ENCODE data around the gene PRSS58.

PRSS58 gene

GRCh38 chr7:142257958-142258357 is at the start of gene PRSS58:
Gene PRSS58, minus strand, starts transcription at chr7:142258058. Its CDS starts 351 bp downstream, at chr7:142257707.
- no peak for DNase-seq (ENCODE audit: low read depth, low spot score)

GRCh38 chr7:142307246-142307900 is 49.5 kb upstream of the PRSS58 start:
- DNase-seq (ENCODE audit: low read depth, low spot score) = no peak

DNA sequence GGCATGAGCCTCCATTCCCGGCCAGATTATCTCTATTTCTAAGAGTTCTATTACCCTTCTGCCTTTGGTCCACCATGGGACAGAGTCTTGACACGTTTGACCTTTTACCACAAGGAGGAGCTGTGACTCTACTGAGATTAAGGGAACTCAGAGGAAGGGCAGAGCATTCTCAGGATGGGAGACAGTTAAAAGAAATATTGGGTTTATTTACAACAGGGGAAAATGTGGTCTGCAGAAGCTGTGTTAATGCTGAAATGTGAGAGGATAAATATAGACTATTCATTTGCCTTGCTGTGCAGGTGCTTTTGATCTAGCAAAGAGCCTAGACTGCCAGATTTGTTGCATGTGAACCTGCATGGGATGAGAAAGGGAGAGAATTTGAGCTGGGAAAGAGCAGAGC is 45.8 kb upstream of the PRSS58 start:
- DNase-seq (ENCODE audit: low read depth, low spot score) = no peak

GRCh38 chr7:142301923-142302550 is 44.2 kb upstream of the PRSS58 start:
- no peak for DNase-seq (ENCODE audit: low read depth, low spot score)

GRCh38 chr7:142301299-142301698 is 43.4 kb upstream of the PRSS58 start:
- no peak for DNase-seq (ENCODE audit: low read depth, low spot score)

GRCh38 chr7:142300689-142301088 is 42.8 kb upstream of the PRSS58 start:
- no peak for DNase-seq (ENCODE audit: low read depth, low spot score)

GRCh38 chr7:142299237-142299781 is 41.5 kb upstream of the PRSS58 start:
- no peak for DNase-seq (ENCODE audit: low read depth, low spot score)

DNA sequence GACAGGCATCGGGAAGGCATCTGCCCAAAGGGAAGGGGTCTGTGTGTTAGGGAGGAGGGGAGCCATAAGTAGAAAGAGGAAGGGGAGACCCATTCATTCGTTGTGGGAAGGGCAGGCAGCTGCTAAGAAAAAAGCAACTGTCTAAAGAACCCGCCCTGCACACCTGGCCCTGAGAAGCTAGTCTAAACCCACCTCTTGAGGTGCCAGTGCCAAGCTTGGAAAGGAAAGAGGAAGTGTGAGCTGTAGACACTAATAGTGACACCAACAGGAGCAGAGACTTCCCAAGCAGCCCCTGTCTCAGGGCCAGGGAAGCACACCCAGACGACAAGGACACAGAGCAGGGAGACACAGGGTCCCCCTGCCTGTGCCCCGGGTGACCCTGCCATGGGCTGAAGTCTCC is 40.8 kb upstream of the PRSS58 start:
- no peak for DNase-seq (ENCODE audit: low read depth, low spot score)

DNA sequence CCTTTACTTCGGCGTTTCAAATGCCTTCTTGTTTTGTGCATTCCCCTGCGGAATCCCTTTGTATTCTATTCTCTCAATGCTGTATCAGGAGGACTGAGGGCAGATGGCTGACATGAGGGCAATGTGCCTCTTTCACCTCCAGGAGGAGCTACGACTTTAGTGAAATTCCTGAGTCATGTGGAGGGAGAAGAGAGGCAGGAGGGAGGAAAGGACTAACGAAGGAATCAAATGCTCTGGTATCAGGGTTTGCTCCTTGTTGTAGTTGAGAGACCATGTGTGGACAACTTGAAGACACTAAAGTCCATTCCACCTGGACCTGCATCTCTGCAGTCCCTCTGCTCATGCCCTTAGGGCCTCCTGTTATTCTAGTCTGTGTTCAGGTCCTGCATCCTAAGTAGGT is 40.2 kb upstream of the PRSS58 start:
- DNase-seq (ENCODE audit: low read depth, low spot score) = peak; percentile 69

- no peak for DNase-seq (ENCODE audit: low read depth, low spot score)
Measured at GRCh38 chr7:142280263-142280662, 22.4 kb upstream of the PRSS58 start.

- DNase-seq (ENCODE audit: low read depth, low spot score) = no peak
Measured at GRCh38 chr7:142279601-142280000, 21.7 kb upstream of the PRSS58 start.

DNA sequence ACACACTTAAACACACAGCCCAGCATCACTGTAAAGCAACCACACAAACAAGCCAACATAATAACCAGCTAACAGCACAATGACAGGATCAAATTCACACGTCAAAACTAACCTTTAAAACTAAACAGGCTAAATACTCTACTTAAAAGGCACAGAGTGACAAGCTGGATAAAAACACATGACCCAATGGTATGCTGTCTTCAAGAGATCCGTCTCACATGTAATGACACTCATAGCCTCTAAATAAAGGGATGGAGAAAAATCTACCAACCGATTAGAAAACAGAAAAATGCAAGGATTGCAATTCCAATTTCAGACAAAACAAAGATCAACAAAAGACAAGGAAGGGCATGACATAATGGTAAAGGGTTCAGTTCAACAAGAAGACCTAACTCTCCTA is 17.2 kb upstream of the PRSS58 start:
- DNase-seq (ENCODE audit: low read depth, low spot score) = no peak

GRCh38 chr7:142272841-142273240 is 15.0 kb upstream of the PRSS58 start:
- no peak for DNase-seq (ENCODE audit: low read depth, low spot score)

DNA sequence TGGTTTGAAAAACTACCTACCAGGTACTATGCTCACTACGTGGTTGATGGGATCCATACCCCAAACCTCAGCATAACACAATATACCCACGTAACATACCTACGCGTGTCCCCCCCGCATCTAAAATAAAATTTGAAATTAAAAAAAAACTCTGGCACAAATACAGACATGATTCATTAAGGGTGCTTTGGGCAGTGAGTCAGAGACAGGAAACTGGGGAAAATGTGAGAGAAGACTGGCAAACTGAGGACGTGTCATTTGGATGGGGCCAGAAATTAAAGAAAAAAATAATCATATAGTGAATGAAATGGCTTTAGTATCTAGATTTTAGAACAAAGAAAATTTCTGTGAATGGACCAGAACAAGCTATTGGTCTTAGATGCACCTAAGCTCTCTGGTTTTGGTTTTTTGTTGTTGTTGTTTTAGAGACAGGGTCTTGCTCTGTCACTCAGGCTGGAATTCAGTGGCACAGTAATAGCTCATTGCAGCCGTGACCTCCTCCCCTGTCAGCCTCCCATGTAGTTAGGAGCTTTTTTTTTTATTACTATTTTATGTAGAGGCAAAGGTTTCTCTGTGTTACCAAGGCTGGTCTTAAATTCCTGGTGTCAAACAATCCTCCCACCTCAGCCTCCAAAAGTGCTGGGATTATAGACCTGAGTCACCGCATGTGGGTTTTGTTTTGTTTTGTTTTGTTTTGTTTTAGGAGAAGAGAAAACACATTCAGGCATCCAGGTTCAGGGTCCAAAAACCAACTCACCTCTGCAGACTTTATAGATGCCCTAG is 5.9 kb upstream of the PRSS58 start:
- DNase-seq (ENCODE audit: low read depth, low spot score) = no peak

DNA sequence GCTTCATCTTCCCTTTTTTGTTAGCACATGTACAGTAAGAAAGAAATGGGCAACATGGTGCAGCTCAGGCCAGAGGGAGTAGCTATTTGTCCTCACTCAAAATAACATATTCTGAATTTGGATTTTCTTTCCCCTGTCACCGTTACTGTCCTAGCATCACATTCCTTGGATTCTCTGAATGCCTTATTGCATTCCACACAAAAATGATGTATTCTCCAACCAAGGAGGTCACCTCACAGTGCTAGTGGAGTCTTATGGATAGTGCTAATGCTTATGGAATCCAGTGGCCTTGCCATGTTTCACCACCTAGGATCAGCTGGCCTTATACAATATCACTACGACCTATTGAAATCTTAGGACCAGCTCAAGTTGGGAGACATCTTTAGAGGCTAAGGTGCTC is 7.2 kb downstream of the PRSS58 start:
- no peak for DNase-seq (ENCODE audit: low read depth, low spot score)

DNA sequence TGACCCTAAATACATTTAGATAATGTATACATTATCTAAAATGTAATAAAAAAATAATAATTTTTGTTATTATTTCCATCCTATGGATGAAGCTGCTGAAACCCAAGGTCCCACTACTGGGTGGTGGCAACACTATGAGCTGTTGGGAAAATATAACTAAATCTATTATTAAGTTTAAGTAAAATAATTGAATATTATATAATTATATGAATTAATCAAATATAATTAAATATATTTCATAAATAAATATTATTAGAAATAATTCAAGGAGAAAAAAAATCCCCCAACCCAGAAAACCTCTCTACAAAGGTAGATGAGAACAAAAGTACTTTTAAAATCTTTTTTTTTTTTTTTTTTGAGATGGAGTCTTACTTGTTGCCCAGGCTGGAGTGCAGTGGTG is 7.9 kb downstream of the PRSS58 start:
- no peak for DNase-seq (ENCODE audit: low read depth, low spot score)

DNA sequence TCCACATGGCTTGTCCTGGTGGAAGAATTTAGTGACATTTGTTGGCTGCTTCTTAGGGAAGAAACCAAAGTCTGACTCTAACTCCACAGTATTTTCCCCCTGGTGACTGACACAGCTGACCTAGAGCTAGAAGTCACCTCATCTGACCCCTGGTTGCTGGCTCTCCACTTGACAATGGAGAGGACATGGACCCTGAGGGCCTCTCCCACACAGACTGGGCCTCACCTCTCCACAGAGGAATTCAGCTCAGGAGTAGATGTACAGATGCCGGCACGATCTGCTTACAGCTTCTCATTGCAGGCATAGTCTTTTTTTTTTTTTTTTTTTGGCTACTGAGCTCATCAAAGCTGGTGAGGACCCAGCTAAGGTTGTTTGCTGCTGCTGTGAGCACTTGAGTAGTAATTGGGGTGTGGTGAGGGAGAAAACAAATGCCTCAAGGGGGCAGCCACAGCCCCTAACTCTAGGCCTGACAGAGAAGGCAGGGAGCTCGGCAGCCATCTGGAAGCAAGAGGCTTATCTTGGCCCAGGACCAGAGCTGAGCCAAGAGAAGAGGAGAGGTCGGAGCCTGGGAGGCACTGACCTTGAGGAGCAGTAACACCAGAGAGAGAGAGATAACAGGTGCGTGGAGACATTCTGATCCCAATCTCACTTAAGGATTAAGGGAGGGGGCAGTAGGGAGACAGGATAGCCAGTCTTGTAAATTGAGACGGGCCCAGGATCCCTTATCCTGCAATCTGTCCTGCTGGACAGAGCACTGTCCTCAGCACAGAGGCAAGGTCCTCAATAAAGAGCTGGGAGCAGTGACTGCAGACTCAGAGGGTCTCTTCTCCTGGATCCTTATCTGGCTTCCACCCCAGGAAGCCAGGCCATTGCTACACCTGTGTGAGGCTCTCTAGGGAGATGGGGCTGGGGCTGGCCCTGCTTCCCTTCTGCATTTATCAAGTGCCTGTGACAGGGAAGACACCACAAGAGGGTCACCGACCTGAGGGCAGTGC is 9.4 kb downstream of the PRSS58 start:
- DNase-seq (ENCODE audit: low read depth, low spot score) = no peak

DNA sequence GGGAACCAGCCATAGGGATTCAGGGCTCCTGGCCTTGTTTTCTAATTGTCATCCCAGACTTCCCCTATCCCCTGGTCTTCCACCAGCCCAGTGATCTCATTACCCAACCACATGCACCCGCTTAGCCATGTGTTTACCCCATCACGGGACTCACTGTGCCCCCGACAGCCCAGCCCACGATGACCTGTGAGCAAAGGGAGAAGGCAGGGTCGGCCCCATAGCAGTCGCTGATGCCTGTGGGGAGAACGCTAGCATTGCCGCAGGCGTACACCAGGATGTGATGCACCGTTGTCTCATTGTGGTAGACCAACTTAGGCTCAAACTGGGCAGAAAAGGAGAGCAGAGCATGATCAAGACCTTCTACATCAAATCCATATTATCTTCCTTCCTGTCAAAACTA is 14.0 kb downstream of the PRSS58 start:
- DNase-seq (ENCODE audit: low read depth, low spot score) = no peak

DNA sequence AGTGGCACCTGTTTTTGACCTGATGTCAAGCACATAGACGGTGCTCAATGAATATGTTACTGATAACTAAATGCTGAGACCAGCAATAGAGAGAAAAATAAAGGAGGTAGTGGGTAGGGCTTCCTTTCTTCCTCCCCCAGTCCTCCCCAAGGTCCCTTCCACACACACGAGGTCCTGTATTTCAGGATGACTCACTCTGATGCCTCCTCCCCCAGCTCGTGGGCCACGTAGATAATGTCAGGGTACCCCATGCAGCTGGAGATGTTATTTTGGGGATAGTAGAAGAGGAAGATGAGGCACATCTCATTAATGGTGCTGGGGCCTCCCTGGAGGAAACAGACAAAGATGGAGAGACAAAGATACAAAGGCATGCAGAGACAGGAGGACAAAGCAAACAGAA is 17.3 kb downstream of the PRSS58 start:
- DNase-seq (ENCODE audit: low read depth, low spot score) = no peak

DNA sequence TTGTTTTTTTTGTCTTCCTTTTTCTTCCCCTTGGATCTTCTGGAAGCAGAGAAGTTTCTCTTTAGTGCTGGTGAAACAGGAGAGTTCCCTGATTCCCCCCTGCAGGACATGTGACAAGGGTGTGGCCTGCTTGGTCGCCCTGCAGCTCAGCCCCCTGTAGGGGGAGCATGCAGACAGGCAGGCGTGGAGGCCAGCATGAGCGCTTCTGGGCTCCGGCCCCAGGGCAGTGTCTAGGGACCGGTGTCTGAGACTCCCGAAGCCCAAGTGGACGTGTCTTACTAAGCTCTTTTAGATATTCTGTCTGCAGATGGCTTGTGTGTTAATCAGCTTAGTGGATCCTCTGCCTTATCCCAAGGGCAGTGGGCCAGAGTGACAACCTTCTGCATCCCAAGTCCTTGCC is 26.1 kb downstream of the PRSS58 start:
- peak; percentile 35 for DNase-seq (ENCODE audit: low read depth, low spot score)

GRCh38 chr7:142228537-142229104 is 29.2 kb downstream of the PRSS58 start:
- no peak for DNase-seq (ENCODE audit: low read depth, low spot score)
